GM18867 (cell line): Measurements from ENCODE around the gene IVD.
"Not testable (repeated sequence)": the region's sequence is repeated elsewhere in the genome, so short reads cannot be mapped to it uniquely, and the experiment has no call there.

Experiments
- ATAC-seq: cut with Tn5 transposase; IDR thresholded peaks from one replicate; pipeline ENCODE4 v1.9.1; 2021; ENCODE audit warnings: mild to moderate bottlenecking, moderate library complexity; ENCODE audit not compliant: unreplicated experiment

The IVD gene

GRCh38 chr15:40453941-40454340, 48.3 kb downstream of the IVD start:
- not testable (repeated sequence) for ATAC-seq

DNA sequence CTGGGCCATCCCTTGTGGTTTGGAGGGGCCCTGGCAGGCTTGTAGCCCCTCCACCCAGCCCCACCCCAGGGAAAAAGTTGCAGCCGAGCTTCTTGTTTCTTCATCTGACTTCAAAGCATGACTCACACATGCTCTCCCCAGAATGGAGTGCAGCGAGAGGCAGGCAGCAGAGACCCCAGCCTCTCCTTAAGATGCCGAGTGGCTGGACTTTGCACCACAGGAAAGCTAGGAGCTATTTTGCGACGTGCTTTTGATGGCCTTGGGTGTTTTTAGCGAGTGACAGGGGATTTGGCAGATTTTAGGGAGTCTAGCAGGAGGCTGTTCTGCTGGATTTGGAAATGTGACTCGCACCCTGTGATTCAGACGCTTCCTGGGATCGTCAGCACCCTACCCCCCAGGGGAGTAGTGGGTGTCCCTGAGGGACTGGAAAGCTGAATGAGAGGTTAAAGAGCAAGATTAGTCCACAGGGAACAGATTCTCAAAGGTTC, 49.4 kb downstream of the IVD start:
- ATAC-seq, result no peak

DNA sequence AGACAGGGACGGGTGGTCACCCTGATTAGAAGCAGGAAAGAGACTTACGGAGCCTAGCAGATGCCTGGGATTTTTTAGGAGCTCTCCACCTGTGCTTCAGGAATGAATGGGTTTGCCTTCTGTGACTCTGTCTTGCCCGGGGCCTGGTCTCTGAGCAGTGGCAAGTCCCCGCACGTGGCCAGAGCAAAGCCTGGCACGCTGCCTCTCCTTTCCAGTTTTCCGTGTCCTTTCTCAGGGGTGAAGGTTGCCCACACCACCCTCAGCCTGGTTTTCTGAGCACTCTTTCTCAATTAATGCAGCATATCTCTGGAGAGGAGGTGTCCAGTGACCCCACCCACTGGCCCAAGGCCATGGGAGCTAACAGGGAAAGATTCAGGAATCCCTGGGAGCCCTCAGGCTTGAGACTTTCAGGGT, 50.7 kb downstream of the IVD start:
- ATAC-seq, result no peak

- ATAC-seq, result no peak
Observed at GRCh38 chr15:40456738-40457137, 51.1 kb downstream of the IVD start.

- ATAC-seq, result no peak
Observed at GRCh38 chr15:40458495-40459371, 53.1 kb downstream of the IVD start.

GRCh38 chr15:40459391-40460015, 53.9 kb downstream of the IVD start:
- no peak for ATAC-seq

GRCh38 chr15:40460404-40460803, 54.8 kb downstream of the IVD start:
- ATAC-seq, result no peak

DNA sequence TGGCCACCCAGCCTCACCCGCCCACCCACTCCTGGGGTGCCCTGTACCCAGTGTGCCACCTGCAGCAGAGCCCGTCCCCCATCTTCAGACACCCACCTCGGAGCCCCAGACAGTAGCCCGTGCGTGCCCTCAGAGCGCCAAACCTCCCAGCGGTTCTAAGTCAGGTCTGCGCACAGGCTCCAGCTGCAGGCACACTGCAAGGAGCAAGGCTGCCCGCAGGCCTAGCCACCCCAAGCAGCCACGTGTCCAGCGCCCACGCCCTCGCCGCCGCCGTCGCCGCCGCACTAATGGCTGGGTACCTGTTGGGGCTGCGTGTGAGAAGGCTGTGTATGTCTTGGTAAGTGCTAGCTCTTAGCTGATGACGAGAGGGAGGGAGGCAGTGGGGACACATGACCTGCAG, 56.4 kb downstream of the IVD start:
- no peak for ATAC-seq

DNA sequence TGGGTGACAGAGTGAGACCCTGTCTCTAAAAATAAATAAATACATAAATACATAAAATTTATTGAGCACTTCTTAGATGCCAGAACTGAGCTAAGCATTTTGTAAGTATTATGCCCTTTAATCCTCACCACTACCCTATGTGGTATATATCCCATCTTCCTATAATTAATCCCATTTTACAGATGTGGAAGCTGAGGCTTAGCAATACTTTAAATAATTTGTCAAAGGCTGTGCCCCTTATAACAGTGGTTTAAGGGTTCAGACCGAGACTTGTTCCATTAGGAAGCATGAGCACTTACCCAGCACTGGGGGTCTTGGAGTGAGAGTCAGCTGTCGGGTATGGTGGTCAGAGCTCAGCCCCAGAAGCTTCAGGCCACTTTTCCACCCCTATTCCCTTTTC, 57.7 kb downstream of the IVD start:
- ATAC-seq, result no peak

- ATAC-seq, result no peak
Observed at GRCh38 chr15:40463886-40464545, 58.4 kb downstream of the IVD start.

DNA sequence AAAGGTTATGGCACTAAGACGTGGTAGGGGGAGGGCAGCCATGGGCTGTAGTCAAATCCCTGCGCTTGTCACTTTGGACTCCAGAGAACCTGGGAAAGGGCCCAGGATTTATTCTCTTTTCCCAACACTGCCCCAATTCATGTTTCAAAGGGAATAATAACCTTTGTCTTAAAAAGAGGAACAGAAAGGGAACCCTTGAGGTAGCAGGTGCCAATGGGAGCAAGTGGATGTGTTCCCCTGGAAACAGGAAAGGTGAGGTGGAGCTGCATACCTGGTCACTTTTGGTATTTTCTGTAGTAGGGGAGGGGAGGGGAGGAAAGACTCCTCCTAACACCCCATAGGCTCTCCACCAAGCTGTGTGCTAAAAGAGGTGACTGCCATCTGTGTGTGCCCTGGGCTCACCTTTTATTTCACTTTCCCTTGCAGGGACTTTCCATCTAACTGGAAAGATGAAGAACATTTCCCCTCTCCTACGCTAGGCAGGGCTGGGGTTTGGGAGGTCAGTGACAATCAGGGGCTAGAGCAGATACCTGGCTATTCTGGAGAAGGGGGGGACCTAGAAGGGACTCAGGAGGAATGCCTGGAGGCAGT, 59.1 kb downstream of the IVD start:
- ATAC-seq, result no peak

DNA sequence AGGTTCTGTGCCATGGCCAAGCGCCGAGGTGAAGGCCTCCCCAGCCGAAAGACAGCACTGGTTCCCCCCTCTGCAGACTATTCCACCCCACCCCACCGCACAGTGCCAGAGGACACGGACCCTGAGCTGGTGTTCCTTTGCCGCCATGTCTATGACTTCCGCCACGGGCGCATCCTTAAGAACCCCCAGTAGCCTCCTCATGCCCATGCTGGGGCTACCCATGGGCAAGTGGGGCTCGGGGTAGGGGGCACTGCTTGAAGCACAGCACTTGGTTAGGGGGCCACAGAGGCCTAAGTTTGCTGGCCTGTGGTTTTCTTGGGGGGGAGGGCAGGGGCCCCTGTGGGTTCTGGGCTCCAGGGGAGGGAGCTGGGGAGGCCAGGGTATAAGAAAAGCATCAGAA, 60.3 kb downstream of the IVD start:
- ATAC-seq, result no peak

GRCh38 chr15:40466426-40467260, 61.0 kb downstream of the IVD start:
- ATAC-seq, result no peak

GRCh38 chr15:40467261-40467615, 61.6 kb downstream of the IVD start:
- no peak for ATAC-seq

DNA sequence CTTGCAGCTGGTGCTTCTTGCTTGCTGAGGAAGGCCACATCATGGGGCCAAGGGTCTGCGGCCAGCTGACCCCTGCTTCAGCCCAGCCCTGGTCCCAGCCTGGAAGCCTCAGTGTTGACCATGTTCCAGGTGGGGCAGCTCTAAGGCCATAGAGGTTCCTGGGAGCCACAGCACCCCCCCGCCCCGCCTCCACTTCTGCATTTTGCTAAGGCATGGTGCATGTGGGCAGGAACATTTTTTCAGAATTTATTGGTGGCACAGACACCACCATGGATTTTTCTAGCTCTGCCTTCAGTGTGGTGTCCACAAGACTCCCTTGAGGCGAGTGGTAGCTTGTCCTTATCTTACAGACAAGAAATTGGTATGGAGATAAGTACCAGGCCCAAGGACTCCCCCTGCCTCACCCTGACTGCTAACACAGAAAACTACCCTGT, 63.3 kb downstream of the IVD start:
- ATAC-seq, result no peak

- no peak for ATAC-seq
Observed at GRCh38 chr15:40469776-40470390, 64.3 kb downstream of the IVD start.

DNA sequence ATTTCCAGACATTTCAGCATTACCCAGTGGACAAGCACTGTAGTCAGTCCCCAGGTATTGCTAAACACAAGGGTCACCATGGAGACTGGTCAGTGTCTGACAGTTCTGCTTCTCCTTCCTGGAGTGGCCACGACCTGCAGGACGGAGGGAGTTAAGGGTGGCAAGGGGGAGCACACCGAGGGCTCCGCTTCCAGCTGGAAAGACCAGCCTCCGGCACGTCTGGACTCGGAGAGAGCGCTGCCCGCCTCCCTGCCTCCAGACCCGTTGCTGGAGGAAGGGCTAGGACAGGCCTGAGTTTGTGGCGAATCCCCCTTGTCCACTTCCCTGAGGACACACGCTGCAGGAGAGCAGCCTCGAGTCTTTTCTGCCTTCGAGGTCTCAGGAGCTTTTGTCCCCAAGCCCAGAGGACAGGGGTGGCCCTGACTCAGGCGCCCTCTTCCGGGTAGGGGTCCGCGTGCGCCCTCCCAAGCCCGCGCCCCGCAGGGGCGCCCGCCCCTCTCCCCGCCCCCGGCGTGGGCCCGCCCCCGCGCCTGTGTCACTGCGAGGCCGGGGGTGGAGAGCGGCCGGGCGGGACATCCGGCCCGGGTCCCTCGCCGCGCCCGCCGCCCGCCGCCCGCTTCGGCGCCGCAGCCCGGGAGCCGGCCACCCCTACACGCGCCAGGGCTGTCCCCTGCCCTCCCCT, 65.0 kb downstream of the IVD start, which contains the start of gene CHST14:
Gene CHST14 (plus strand): TSS at position 562 of the 682 bp plus-strand sequence. CDS start 230 bp downstream, outside the sequence.
- peak; percentile 57 for ATAC-seq
